IgD-negative memory B cell (primary cell): ENCODE data around the gene SMIM31. TPM values are rescaled to one million over a fixed set of nuclear protein-coding genes. Genes with fewer than 3 reads are reported as not detected.

Experiments used
- H3K27ac Mint-ChIP-seq, 3 donors: one replicate each; pipeline ENCODE4 v1.8.0; 2020 to 2022; ENCODE audit warnings: mild to moderate bottlenecking in 3 of 3, mixed read lengths in 3 of 3, moderate library complexity in 1 of 3
- H3K27me3 Mint-ChIP-seq: one replicate; pipeline ENCODE4 v1.8.0; 2021; ENCODE audit warnings: mixed read lengths
- H3K36me3 Mint-ChIP-seq: one replicate; pipeline ENCODE4 v1.8.0; 2020; ENCODE audit warnings: mild to moderate bottlenecking, mixed read lengths
- H3K4me1 Mint-ChIP-seq, 3 donors: one replicate each; pipeline ENCODE4 v1.8.0; 2020 to 2022; ENCODE audit warnings: mixed read lengths in 3 of 3, mild to moderate bottlenecking in 1 of 3
- H3K4me3 Mint-ChIP-seq, 4 donors: one replicate each; pipeline ENCODE4 v1.8.0; 2020 to 2022; ENCODE audit warnings: mild to moderate bottlenecking in 4 of 4, mixed read lengths in 4 of 4, moderate library complexity in 3 of 4
- H3K9me3 Mint-ChIP-seq, 3 donors: one replicate each; pipeline ENCODE4 v1.8.0; 2020 to 2021; ENCODE audit warnings: mixed read lengths in 3 of 3, mild to moderate bottlenecking in 1 of 3
- polyA plus RNA-seq: library from polyadenylated mRNA; unstranded; fragments of 300-500 nt; fragmentation: Illumina TruSeq; gene quantifications from one replicate; pipeline ENCODE4 v1.2.3, GENCODE V29; 2021

Gene SMIM31
- polyA plus RNA-seq, 1 donor from 2014 or later: not detected

DNA sequence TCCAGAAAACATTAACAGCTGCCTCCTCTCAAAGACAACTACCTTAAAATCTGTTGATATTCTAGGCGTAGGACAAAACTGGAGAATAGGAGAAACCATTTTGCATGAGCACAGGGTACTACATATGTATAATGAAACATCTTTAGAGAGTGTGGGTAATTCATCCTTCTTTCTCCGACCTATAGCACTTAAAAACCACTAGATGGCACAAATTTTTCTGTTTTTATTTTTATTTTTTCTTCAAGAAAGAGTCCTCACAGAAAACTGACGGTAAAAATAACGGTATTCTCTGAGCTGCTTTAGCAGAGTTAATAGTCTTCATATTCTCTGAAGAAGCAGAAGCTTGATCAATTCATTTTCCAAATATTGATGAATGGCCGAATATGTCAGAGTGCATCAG is 14.6 kb downstream of the SMIM31 start:
- H3K4me3 Mint-ChIP-seq: no peak overlapping the region
- peaks cover 4% of the 10 kb centered on the region for H3K27me3 Mint-ChIP-seq
- H3K4me1 Mint-ChIP-seq: no peaks in the 10 kb centered on the region
- peaks cover 0 to 3% (median 0%) of the 10 kb centered on the region in 3 donors for H3K9me3 Mint-ChIP-seq
- no peak overlapping the region for H3K27ac Mint-ChIP-seq
- H3K36me3 Mint-ChIP-seq: no peaks in the 10 kb centered on the region

GRCh38 chr4:164770010-164770724 is 16.2 kb downstream of the SMIM31 start:
- Mint-ChIP-seq H3K4me1 (no peaks in the 10 kb centered on the region), H3K9me3 (peaks cover 0 to 3% (median 0%) of the 10 kb centered on the region in 3 donors), H3K27me3 (peaks cover 3% of the 10 kb centered on the region), H3K4me3 (no peak overlapping the region), H3K36me3 (no peaks in the 10 kb centered on the region), H3K27ac (no peak overlapping the region)

GRCh38 chr4:164771088-164771487 is 17.2 kb downstream of the SMIM31 start:
- H3K27ac Mint-ChIP-seq: no peak overlapping the region
- H3K9me3 Mint-ChIP-seq: peaks cover 0 to 3% (median 0%) of the 10 kb centered on the region in 3 donors
- H3K36me3 Mint-ChIP-seq: no peaks in the 10 kb centered on the region
- no peaks in the 10 kb centered on the region for H3K4me1 Mint-ChIP-seq
- H3K27me3 Mint-ChIP-seq: peaks cover 3% of the 10 kb centered on the region
- no peak overlapping the region for H3K4me3 Mint-ChIP-seq

DNA sequence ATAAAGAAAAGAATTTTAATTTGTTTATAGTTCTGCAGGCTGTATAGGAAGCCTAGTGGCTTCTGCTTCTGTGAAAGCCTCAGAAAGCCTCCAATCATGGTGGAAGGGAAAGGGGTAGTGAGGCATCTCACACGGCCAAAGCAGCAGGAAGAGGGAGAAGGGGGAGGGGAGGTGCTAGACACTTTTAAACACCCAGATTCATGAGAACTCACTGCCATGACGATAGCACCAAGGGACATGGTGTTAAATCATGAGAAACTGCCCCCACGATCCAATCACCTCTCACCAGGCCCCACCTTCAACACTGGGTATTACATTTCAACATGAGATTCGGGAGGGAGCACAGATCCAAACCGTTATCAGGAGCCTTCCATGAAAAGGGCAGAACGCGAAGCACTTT is 18.1 kb downstream of the SMIM31 start:
- Mint-ChIP-seq H3K27ac (no peak overlapping the region), H3K4me1 (no peaks in the 10 kb centered on the region), H3K27me3 (peaks cover 3% of the 10 kb centered on the region), H3K9me3 (no peaks in the 10 kb centered on the region), H3K4me3 (no peak overlapping the region), H3K36me3 (no peaks in the 10 kb centered on the region)

DNA sequence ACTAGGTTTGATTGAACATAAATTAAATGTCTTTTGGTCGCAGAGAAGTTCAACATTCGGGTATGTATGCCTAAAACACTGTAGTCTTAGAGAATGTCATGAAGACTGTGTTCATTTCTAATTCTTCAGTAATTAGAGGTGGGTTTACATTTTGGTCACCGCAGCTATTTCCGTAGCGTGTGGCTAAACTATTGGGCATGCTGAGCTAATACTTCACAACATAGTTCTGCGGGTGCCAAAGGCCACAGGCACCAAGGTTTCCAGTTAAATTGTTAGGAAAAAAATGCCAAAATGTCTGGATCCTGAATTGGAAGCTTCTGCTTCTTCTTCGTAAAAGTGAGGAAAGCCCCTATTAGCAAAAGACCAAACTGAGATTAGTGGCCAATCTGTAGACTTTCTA is 25.1 kb downstream of the SMIM31 start:
- H3K4me3 Mint-ChIP-seq: no peak overlapping the region
- H3K4me1 Mint-ChIP-seq: no peaks in the 10 kb centered on the region
- H3K36me3 Mint-ChIP-seq: no peaks in the 10 kb centered on the region
- no peaks in the 10 kb centered on the region for H3K27me3 Mint-ChIP-seq
- H3K27ac Mint-ChIP-seq: no peak overlapping the region
- H3K9me3 Mint-ChIP-seq: no peaks in the 10 kb centered on the region

DNA sequence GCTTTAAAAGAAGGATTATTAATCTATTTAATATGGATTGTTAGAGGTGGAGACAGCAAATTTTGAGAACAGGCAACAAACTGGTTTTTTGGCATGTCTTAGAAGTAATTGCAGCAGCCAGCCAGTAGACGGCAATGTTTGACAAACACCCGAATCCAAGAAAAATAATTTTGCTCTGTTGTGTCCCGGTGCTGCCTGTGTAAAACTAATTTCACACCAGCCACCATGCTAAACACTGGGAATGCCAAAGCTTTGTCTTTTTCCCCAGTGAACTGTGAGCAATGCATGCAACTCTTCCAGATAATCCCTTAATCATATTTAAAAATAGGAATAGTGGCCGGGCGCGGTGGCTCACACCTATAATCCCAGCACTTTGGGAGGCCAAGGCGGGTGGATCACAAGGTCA is 25.9 kb downstream of the SMIM31 start:
- no peaks in the 10 kb centered on the region for H3K27me3 Mint-ChIP-seq
- H3K4me3 Mint-ChIP-seq: no peak overlapping the region
- H3K9me3 Mint-ChIP-seq: no peaks in the 10 kb centered on the region
- H3K27ac Mint-ChIP-seq: no peak overlapping the region
- no peaks in the 10 kb centered on the region for H3K36me3 Mint-ChIP-seq
- H3K4me1 Mint-ChIP-seq: no peaks in the 10 kb centered on the region

DNA sequence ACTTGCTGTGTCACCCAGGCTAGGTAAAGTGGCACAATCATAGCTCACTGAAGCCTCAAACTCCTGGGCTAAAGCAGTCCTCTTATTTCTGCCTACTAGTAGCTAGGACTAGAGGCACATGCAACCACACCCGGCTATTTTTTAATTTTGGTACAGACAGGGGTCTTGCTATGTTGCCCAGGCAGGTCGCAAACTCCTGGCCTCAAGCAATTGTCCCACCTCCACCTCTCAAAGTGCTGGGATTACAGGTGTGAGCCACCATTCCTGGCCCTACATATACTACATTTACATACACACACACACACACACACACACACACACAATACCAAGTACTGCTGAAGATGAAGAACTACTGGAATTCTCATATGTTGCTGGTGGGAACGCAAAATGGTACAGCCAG is 26.9 kb downstream of the SMIM31 start:
- H3K27me3 Mint-ChIP-seq: no peaks in the 10 kb centered on the region
- H3K27ac Mint-ChIP-seq: no peak overlapping the region
- H3K9me3 Mint-ChIP-seq: no peaks in the 10 kb centered on the region
- no peaks in the 10 kb centered on the region for H3K36me3 Mint-ChIP-seq
- H3K4me1 Mint-ChIP-seq: no peaks in the 10 kb centered on the region
- H3K4me3 Mint-ChIP-seq: no peak overlapping the region

- H3K27ac Mint-ChIP-seq: no peak overlapping the region
- peak overlapping the region in 1 of 4 donors; percentile 34 for H3K4me3 Mint-ChIP-seq
- no peaks in the 10 kb centered on the region for H3K27me3 Mint-ChIP-seq
- H3K4me1 Mint-ChIP-seq: no peaks in the 10 kb centered on the region
- no peaks in the 10 kb centered on the region for H3K36me3 Mint-ChIP-seq
- no peaks in the 10 kb centered on the region for H3K9me3 Mint-ChIP-seq
Observed at GRCh38 chr4:164783976-164784375, 30.0 kb downstream of the SMIM31 start.

DNA sequence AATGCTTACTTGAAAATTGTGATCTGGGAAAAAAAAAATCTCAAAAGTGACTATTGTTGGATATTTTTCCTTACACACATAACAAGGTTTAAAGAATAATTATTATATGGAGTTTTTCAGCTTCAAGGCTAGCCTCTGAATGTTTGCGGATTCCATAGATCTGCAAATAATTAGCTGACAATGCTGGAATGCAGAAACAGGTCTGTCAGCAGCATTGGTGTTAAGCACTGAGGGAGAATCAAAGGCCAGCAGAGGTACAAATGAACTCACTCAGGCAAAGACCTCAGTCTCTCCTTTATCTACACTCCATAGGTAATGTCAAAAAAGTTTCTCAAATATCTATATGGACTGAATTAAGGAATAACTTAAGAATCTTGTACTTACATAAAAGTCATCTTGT is 35.1 kb downstream of the SMIM31 start:
- H3K27ac Mint-ChIP-seq: no peak overlapping the region
- no peaks in the 10 kb centered on the region for H3K4me1 Mint-ChIP-seq
- no peaks in the 10 kb centered on the region for H3K9me3 Mint-ChIP-seq
- peaks cover 3% of the 10 kb centered on the region for H3K27me3 Mint-ChIP-seq
- H3K36me3 Mint-ChIP-seq: peaks cover 2% of the 10 kb centered on the region
- no peak overlapping the region for H3K4me3 Mint-ChIP-seq

- Mint-ChIP-seq H3K4me3 (no peak overlapping the region), H3K36me3 (peaks cover 2% of the 10 kb centered on the region), H3K27me3 (peaks cover 3% of the 10 kb centered on the region), H3K9me3 (no peaks in the 10 kb centered on the region), H3K4me1 (no peaks in the 10 kb centered on the region), H3K27ac (no peak overlapping the region)
Observed at GRCh38 chr4:164790249-164790648, 36.3 kb downstream of the SMIM31 start.

GRCh38 chr4:164799410-164799809 is 45.5 kb downstream of the SMIM31 start:
- Mint-ChIP-seq H3K36me3 (no peaks in the 10 kb centered on the region), H3K27me3 (no peaks in the 10 kb centered on the region), H3K27ac (no peak overlapping the region), H3K4me1 (peaks cover 0 to 1% (median 0%) of the 10 kb centered on the region in 3 donors), H3K9me3 (no peaks in the 10 kb centered on the region), H3K4me3 (no peak overlapping the region)

DNA sequence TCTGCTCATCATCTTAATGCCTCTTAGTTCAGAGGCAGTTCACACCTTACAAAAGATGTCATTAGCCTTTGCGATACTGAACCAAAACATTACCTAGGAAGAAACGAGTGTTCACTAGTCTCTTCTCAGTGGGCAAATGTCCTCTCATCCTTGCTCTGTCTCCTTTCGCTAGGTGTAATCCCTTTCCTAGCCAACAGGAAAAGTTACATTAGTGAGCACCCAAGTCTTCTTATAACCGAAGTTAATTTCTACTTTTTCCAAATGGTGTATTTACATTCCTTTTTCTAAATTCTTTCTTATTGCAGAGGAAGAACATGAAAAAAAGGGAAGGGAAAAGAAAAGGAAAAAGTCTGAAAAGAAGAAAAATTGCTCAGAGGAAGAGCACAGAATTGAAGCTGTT is 46.9 kb downstream of the SMIM31 start:
- Mint-ChIP-seq H3K4me1 (peaks cover 0 to 1% (median 0%) of the 10 kb centered on the region in 3 donors), H3K27me3 (no peaks in the 10 kb centered on the region), H3K36me3 (no peaks in the 10 kb centered on the region), H3K9me3 (no peaks in the 10 kb centered on the region), H3K4me3 (no peak overlapping the region), H3K27ac (no peak overlapping the region)

DNA sequence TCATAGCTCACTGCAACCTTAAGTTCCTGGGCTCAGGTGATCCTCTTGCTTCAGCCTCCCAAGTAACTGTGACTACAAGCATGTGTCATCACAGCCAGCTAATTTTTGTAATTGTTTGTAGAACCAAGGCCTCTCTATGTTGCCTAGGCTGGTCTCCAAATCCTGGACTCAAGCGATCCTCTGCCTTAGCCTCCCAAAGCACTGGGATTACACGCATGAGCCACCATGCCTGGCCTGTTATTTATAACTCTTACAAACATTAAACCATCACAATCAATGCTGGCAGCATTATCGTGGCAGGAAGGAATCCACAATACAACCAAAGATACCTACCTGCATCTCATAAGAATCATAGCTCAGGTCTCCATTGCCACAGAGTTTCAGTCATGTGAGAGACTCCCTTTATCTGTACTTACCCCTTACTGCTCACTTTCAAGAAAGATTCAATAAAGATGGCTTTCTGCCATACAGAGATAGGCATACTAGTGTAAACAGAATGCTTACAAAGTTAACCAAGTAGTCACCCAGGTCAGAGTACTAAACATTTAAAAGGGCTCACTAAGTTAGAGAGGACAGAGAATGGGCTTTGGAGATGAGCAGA is 48.5 kb downstream of the SMIM31 start:
- Mint-ChIP-seq H3K27me3 (no peaks in the 10 kb centered on the region), H3K27ac (no peak overlapping the region), H3K36me3 (no peaks in the 10 kb centered on the region), H3K4me1 (peaks cover 0 to 1% (median 0%) of the 10 kb centered on the region in 3 donors), H3K9me3 (no peaks in the 10 kb centered on the region), H3K4me3 (no peak overlapping the region)

DNA sequence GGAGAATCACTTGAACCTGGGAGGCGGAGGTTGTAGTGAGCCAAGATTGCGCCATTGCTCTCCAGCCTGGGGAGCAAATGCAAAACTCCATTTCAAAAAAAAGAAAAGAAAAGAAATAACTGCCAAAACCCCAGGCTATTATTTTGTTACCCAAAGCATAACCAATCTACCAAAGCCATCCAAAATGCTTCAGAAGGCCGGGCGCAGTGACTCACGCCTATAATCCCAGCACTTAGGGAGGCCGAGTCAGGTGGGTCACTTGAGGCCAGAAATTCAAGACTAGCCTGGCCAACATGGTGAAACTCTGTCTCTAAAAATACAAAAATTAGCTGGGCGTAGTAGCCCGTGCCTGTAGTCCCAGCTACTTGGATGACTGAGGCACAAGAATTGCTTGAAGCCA is 49.8 kb downstream of the SMIM31 start:
- H3K27ac Mint-ChIP-seq: no peak overlapping the region
- no peaks in the 10 kb centered on the region for H3K36me3 Mint-ChIP-seq

GRCh38 chr4:164807611-164808010 is 53.7 kb downstream of the SMIM31 start:
- H3K9me3 Mint-ChIP-seq: no peaks in the 10 kb centered on the region
- no peaks in the 10 kb centered on the region for H3K4me1 Mint-ChIP-seq
- no peak overlapping the region for H3K4me3 Mint-ChIP-seq
- no peaks in the 10 kb centered on the region for H3K36me3 Mint-ChIP-seq
- no peak overlapping the region for H3K27ac Mint-ChIP-seq
- no peaks in the 10 kb centered on the region for H3K27me3 Mint-ChIP-seq

More for the DNA sequence above, 49.8 kb downstream of the SMIM31 start:
- Mint-ChIP-seq H3K4me1 (peaks cover 0 to 1% (median 0%) of the 10 kb centered on the region in 3 donors), H3K9me3 (no peaks in the 10 kb centered on the region), H3K4me3 (no peak overlapping the region), H3K27me3 (no peaks in the 10 kb centered on the region)

GRCh38 chr4:164813554-164813953 is 59.6 kb downstream of the SMIM31 start:
- no peak overlapping the region for H3K4me3 Mint-ChIP-seq
- no peaks in the 10 kb centered on the region for H3K36me3 Mint-ChIP-seq
- no peaks in the 10 kb centered on the region for H3K9me3 Mint-ChIP-seq

More at GRCh38 chr4:164813554-164813953, 59.6 kb downstream of the SMIM31 start:
- Mint-ChIP-seq H3K27ac (no peak overlapping the region), H3K4me1 (no peaks in the 10 kb centered on the region), H3K27me3 (no peaks in the 10 kb centered on the region)
